GM21390 (cell line): Measurements from ENCODE around the gene AMER3.

ENCODE experiments used
- ATAC-seq: cut with Tn5 transposase; IDR thresholded peaks from one replicate; pipeline ENCODE4 v1.9.1; 2021; ENCODE audit not compliant: unreplicated experiment

Gene AMER3

GRCh38 chr2:130813722-130814121 is 58.4 kb downstream of the AMER3 start:
- no peak for ATAC-seq

- ATAC-seq, result no peak
Observed at GRCh38 chr2:130814931-130815680, 59.8 kb downstream of the AMER3 start.
